ENCODE data around the gene PFN1.

Gene PFN1

GRCh38 chr17:4968486-4969046 is 20.2 kb upstream of the PFN1 start:
- TF ChIP-seq, protein P1, sequence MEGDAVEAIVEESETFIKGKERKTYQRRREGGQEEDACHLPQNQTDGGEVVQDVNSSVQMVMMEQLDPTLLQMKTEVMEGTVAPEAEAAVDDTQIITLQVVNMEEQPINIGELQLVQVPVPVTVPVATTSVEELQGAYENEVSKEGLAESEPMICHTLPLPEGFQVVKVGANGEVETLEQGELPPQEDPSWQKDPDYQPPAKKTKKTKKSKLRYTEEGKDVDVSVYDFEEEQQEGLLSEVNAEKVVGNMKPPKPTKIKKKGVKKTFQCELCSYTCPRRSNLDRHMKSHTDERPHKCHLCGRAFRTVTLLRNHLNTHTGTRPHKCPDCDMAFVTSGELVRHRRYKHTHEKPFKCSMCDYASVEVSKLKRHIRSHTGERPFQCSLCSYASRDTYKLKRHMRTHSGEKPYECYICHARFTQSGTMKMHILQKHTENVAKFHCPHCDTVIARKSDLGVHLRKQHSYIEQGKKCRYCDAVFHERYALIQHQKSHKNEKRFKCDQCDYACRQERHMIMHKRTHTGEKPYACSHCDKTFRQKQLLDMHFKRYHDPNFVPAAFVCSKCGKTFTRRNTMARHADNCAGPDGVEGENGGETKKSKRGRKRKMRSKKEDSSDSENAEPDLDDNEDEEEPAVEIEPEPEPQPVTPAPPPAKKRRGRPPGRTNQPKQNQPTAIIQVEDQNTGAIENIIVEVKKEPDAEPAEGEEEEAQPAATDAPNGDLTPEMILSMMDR (IDR thresholded peaks at IDR 0.05; ENCODE audit: low read depth, low read length): no peak
- H3K4me3 ChIP-seq (replicated peaks in 1 of 2; ENCODE audit: low read depth in 2 of 2, low read length in 2 of 2): peak overlapping the region; percentile 68 to 71
- DNase-seq (ENCODE audit: low read depth in 2 of 2): no peak

- TF ChIP-seq, protein P1 (IDR thresholded peaks at IDR 0.05; ENCODE audit: low read depth, low read length): no peak
- peak within 1 kb of the TSS; percentile 68 to 71 for H3K4me3 ChIP-seq (replicated peaks in 1 of 2; ENCODE audit: low read depth in 2 of 2, low read length in 2 of 2)
- DNase-seq (ENCODE audit: low read depth in 2 of 2): peak; percentile 99
Measured at GRCh38 chr17:4967539-4968485, 19.5 kb upstream of the PFN1 start, which contains the start of gene SPAG7. Gene SPAG7 (minus strand): TSS chr17:4967817. CDS start chr17:4967804, 13 bp downstream.

DNA sequence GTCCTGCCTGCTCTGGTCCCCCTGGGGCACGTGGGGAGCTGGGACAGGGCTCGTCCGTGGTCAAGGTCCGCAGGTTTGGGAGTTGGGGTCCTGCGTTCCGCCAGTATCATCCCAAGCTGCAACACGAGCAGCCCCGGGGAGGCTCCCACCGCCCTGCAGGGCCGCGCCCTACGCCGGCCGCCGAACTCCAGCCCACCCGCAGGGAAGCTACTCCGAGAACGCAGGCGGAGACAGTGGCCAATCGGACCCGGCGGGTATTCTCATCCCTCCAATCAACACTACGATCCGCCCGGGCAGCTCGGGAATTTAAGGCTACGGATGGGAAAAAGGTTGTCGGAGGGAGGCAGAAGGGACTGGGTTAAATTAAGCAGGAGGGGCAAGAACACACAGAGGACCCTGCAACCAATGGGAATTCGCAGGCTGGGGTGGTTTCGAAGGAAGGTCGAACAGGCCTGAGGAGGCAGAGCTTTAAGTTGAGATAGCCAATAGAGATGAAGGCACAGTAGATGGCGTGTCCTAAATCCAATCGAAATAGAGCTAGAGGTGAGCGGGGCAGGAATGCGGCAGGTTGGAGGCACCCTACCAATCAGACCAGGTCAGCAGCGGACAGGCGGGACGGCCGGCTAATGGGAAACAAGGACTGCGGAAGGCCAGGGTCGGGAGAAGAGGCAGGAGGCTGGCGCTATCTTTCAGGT is 18.7 kb upstream of the PFN1 start:
- peak; percentile 100 for DNase-seq (ENCODE audit: low read depth in 2 of 2)
- TF ChIP-seq, protein P1 (IDR thresholded peaks at IDR 0.05; ENCODE audit: low read depth, low read length): no peak
- peak overlapping the region; percentile 68 to 71 for H3K4me3 ChIP-seq (replicated peaks in 1 of 2; ENCODE audit: low read depth in 2 of 2, low read length in 2 of 2)

DNA sequence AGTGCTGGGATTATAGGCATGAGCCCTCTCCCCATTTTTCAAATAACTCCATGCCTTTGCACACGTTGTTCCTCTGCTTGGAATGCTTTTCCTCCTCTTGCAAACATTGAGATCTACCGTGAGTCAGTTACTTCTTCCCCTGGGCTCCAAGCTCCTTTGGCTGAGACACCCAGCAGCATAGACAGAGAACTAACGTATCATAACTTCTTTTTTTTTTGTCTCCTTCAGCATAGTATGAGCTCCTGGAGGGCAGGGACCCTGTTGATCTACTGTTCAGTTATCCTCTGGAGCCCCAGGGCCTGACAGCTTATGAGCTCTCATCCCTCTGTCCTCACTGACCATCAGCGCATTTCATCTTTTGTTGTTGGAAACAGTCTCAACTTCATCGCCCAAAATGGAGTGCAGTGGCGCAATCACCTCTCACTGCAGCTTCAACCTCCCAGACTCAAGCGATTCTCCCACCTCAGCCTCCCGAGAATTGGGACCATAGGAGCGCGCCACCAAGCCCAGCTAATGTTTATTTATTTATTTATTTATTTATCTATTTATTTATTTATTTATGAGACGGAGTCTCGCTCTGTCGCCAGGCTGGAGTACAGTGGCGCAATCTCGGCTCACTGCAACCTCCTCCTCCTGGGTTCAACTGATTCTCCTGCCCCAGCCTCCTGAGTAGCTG is 17.1 kb upstream of the PFN1 start:
- H3K4me3 ChIP-seq (replicated peaks in 1 of 2; ENCODE audit: low read depth in 2 of 2, low read length in 2 of 2): no peak overlapping the region
- no peak for DNase-seq (ENCODE audit: low read depth in 2 of 2)
- TF ChIP-seq, protein P1 (IDR thresholded peaks at IDR 0.05; ENCODE audit: low read depth, low read length): no peak

DNA sequence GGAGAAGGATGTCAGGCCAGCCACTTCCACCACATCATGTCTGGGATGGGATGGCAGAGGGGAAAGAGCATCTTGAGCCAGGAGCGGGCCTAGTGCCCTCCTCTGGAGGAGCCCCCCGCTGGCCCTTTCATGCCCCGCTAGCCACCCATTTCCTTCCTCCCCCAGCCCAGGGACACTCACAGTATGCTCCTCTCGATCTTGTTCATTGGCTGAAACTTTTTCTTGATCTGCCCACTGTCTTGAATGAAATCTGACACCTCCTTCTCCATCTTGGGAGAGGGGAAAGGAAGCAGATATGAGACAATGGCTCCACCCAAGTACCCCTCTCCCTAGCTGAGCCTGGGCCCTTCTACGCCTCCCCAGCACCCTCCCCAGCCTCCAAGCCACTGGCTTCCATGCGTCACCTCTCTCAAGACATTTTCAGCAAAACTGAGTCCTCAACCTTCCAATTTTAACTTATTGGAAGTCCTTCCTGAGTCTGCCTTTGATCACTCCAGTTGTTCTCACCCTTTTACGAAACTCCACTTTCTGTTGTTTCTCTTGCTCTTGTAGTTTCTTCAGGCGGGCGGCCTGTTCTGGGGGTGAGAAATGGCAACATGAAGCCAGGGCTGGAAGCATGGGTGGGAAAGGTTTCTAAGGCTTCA is 12.1 kb upstream of the PFN1 start:
- TF ChIP-seq, protein P1 (IDR thresholded peaks at IDR 0.05; ENCODE audit: low read depth, low read length): no peak
- H3K4me3 ChIP-seq (replicated peaks in 1 of 2; ENCODE audit: low read depth in 2 of 2, low read length in 2 of 2): no peak overlapping the region
- DNase-seq (ENCODE audit: low read depth in 2 of 2): no peak
